SK-N-SH treated with all-trans-retinoic acid at 6 μM for 48 hours (cell line): ENCODE results near the gene LZTR1.

Source experiments
- ATAC-seq: fragments of 200-7000 bp; cut with Tn5 transposase; 3 replicates; pipeline ENCODE4 v1.9.1; 2020; ENCODE audit warnings: mild to moderate bottlenecking, moderate library complexity
- ARNTL ChIP-seq: fragments of 450-650 bp; formaldehyde crosslinking; IDR thresholded peaks from 2 replicates; pipeline ENCODE4 v1.5.0; 2020; ENCODE audit warnings: low read depth, mild to moderate bottlenecking, moderate library complexity, borderline replicate concordance
- BACH2 ChIP-seq: fragments of 250-450 bp; sonication (Bioruptor Pico); IDR thresholded peaks from 2 replicates; pipeline ENCODE4 v1.9.0; 2021; ENCODE audit warnings: mild to moderate bottlenecking, borderline replicate concordance
- CREB5 ChIP-seq: fragments of 250-450 bp; sonication (Bioruptor Pico); IDR thresholded peaks from 2 replicates; pipeline ENCODE4 v1.5.1; 2020; ENCODE audit warnings: low read depth, mild to moderate bottlenecking, moderate library complexity
- CSDC2 ChIP-seq: fragments of 250-450 bp; sonication (Bioruptor Pico); IDR thresholded peaks from 2 replicates; pipeline ENCODE4 v1.5.0; 2020; ENCODE audit warnings: mild to moderate bottlenecking, moderate library complexity
- CSRNP3 ChIP-seq: fragments of 250-450 bp; sonication (Bioruptor Pico); IDR thresholded peaks from 2 replicates; pipeline ENCODE4 v1.5.1; 2021; ENCODE audit warnings: mild to moderate bottlenecking, moderate library complexity
- ESRRG ChIP-seq: fragments of 250-450 bp; sonication (Bioruptor Pico); IDR thresholded peaks from 2 replicates; pipeline ENCODE4 v1.6.1; 2021; ENCODE audit warnings: mild to moderate bottlenecking
- GLIS3 ChIP-seq: fragments of 250-450 bp; sonication (Bioruptor Pico); IDR thresholded peaks from 2 replicates; pipeline ENCODE4 v1.5.0; 2020; ENCODE audit warnings: mild to moderate bottlenecking, moderate library complexity
- OSR1 ChIP-seq: fragments of 250-450 bp; sonication (Bioruptor Pico); IDR thresholded peaks from 2 replicates; pipeline ENCODE4 v1.8.0; 2022; ENCODE audit warnings: moderate library complexity, mild to moderate bottlenecking, inconsistent platforms
- PATZ1 ChIP-seq: fragments of 250-450 bp; sonication (Bioruptor Pico); IDR thresholded peaks from 2 replicates; pipeline ENCODE4 v1.8.0; 2020; ENCODE audit warnings: mild to moderate bottlenecking, moderate library complexity, borderline replicate concordance
- POU6F1 ChIP-seq: fragments of 250-450 bp; sonication (Bioruptor Pico); IDR thresholded peaks from 2 replicates; pipeline ENCODE4 v1.8.0; 2021; ENCODE audit warnings: low read depth, mild to moderate bottlenecking, moderate library complexity, borderline replicate concordance
- PPARA ChIP-seq: fragments of 250-450 bp; sonication (Bioruptor Pico); IDR thresholded peaks from 2 replicates; pipeline ENCODE4 v1.5.0; 2020; ENCODE audit warnings: mild to moderate bottlenecking, borderline replicate concordance
- RARB ChIP-seq: fragments of 250-450 bp; sonication (Bioruptor Pico); IDR thresholded peaks from 2 replicates; pipeline ENCODE4 v1.8.0; 2021; ENCODE audit warnings: mild to moderate bottlenecking, moderate library complexity
- SNAI2 ChIP-seq: fragments of 250-450 bp; sonication (Bioruptor Pico); IDR thresholded peaks from 2 replicates; pipeline ENCODE4 v1.5.0; 2020; ENCODE audit warnings: mild to moderate bottlenecking, moderate library complexity
- TCF4 ChIP-seq: fragments of 250-450 bp; sonication (Bioruptor Pico); IDR thresholded peaks from 2 replicates; pipeline ENCODE4 v1.8.0; 2021; ENCODE audit warnings: mild to moderate bottlenecking, moderate library complexity, borderline replicate concordance
- TOX ChIP-seq: fragments of 250-450 bp; sonication (Bioruptor Pico); IDR thresholded peaks from 2 replicates; pipeline ENCODE4 v1.8.0; 2021; ENCODE audit warnings: mild to moderate bottlenecking, moderate library complexity, borderline replicate concordance
- TSHZ2 ChIP-seq: fragments of 250-450 bp; sonication (Bioruptor Pico); IDR thresholded peaks from 2 replicates; pipeline ENCODE4 v1.5.0; 2020; ENCODE audit warnings: mild to moderate bottlenecking, moderate library complexity
- ZC3H10 ChIP-seq: fragments of 250-450 bp; sonication (Bioruptor Pico); IDR thresholded peaks from 2 replicates; pipeline ENCODE4 v1.5.1; 2021; ENCODE audit warnings: mild to moderate bottlenecking, moderate library complexity
- ZFP3 ChIP-seq: fragments of 250-450 bp; sonication (Bioruptor Pico); IDR thresholded peaks from 2 replicates; pipeline ENCODE4 v1.5.0; 2020; ENCODE audit warnings: mild to moderate bottlenecking, moderate library complexity
- ZFP30 ChIP-seq: fragments of 450-650 bp; formaldehyde crosslinking; IDR thresholded peaks from 2 replicates; pipeline ENCODE4 v1.5.0; 2022; ENCODE audit warnings: mild to moderate bottlenecking, moderate library complexity
- ZNF70 ChIP-seq: fragments of 450-650 bp; formaldehyde crosslinking; IDR thresholded peaks from 2 replicates; pipeline ENCODE4 v1.5.0; 2020; ENCODE audit warnings: mild to moderate bottlenecking, moderate library complexity
- ZNF8 ChIP-seq: fragments of 450-650 bp; formaldehyde crosslinking; IDR thresholded peaks from 2 replicates; pipeline ENCODE4 v1.5.0; 2020; ENCODE audit warnings: mild to moderate bottlenecking, moderate library complexity

LZTR1 gene

GRCh38 chr22:20987375-20987774, 5.3 kb downstream of the LZTR1 start:
- ATAC-seq: no peak
- no peak for TF ChIP-seq SNAI2 (CRISPR knock-in tag)
- TF ChIP-seq CSDC2 (CRISPR knock-in tag): no peak
- no peak for TF ChIP-seq GLIS3 (CRISPR knock-in tag)
- no peak for TF ChIP-seq ZC3H10 (CRISPR knock-in tag)
- TF ChIP-seq TSHZ2 (CRISPR knock-in tag): no peak
- no peak for TF ChIP-seq PATZ1 (CRISPR knock-in tag)
- no peak for TF ChIP-seq BACH2
- no peak for TF ChIP-seq TOX (CRISPR knock-in tag)
- no peak for TF ChIP-seq ZFP30 (CRISPR knock-in tag)
- TF ChIP-seq ZNF8 (CRISPR knock-in tag): no peak
- no peak for TF ChIP-seq ZNF70
- no peak for TF ChIP-seq POU6F1
- TF ChIP-seq CSRNP3: no peak
- no peak for TF ChIP-seq TCF4 (CRISPR knock-in tag)
- no peak for TF ChIP-seq CREB5 (CRISPR knock-in tag)

- ATAC-seq: no peak
- TF ChIP-seq ZFP3 (CRISPR knock-in tag): no peak
Observed at GRCh38 chr22:20988573-20989322, 6.7 kb downstream of the LZTR1 start.

GRCh38 chr22:20989323-20990138, 7.4 kb downstream of the LZTR1 start:
- TF ChIP-seq CSDC2 (CRISPR knock-in tag): no peak
- no peak for TF ChIP-seq ZFP3 (CRISPR knock-in tag)
- TF ChIP-seq ZNF70: no peak
- TF ChIP-seq ZNF8 (CRISPR knock-in tag): no peak
- no peak for TF ChIP-seq RARB (CRISPR knock-in tag)
- no peak for TF ChIP-seq TOX (CRISPR knock-in tag)
- TF ChIP-seq BACH2: no peak
- TF ChIP-seq TSHZ2 (CRISPR knock-in tag): no peak
- TF ChIP-seq ARNTL (CRISPR knock-in tag): no peak
- TF ChIP-seq POU6F1: no peak
- no peak for TF ChIP-seq TCF4 (CRISPR knock-in tag)
- TF ChIP-seq PPARA (CRISPR knock-in tag): no peak
- no peak for TF ChIP-seq ESRRG (CRISPR knock-in tag)
- no peak for TF ChIP-seq GLIS3 (CRISPR knock-in tag)
- no peak for TF ChIP-seq OSR1 (CRISPR knock-in tag)
- ATAC-seq: no peak
